Suprapubic skin (tissue), 4 donors: ENCODE data around the gene SLC7A7. TPM values are rescaled to one million over a fixed set of nuclear protein-coding genes. Genes with fewer than 3 reads are reported as not detected.

ENCODE experiments used
- DNase-seq, 2 donors: peaks; one replicate each; pipeline ENCODE4 v3.0.0-alpha.2; 2019; ENCODE audit warnings: low spot score in 2 of 2
- H3K27ac ChIP-seq: fragments of 200-600 bp; sonication (generic); one replicate; pipeline ENCODE4 v1.5.1; 2019
- H3K27me3 ChIP-seq: fragments of 200-600 bp; sonication (generic); one replicate; pipeline ENCODE4 v1.5.1; 2019
- H3K36me3 ChIP-seq: fragments of 200-600 bp; sonication (generic); one replicate; pipeline ENCODE4 v1.5.1; 2019
- H3K4me1 ChIP-seq: fragments of 200-600 bp; sonication (generic); one replicate; pipeline ENCODE4 v1.5.1; 2019
- H3K4me3 ChIP-seq: fragments of 200-600 bp; sonication (generic); one replicate; pipeline ENCODE4 v1.5.1; 2019; ENCODE audit warnings: mild to moderate bottlenecking
- H3K9me3 ChIP-seq: fragments of 200-600 bp; sonication (generic); one replicate; pipeline ENCODE4 v1.5.1; 2019
- EP300 ChIP-seq: sonication (generic); formaldehyde crosslinking; IDR thresholded peaks from one replicate; pipeline ENCODE4 v1.6.1; 2017; ENCODE audit warnings: antibody characterized with exemption
- POLR2A ChIP-seq, 2 donors: fragments of 450-650 bp; IDR thresholded peaks; one replicate each; pipeline ENCODE4 v1.6.1; 2017; ENCODE audit warnings: antibody characterized with exemption in 2 of 2, mild to moderate bottlenecking in 2 of 2, moderate library complexity in 2 of 2
- POLR2AphosphoS5 ChIP-seq, 3 donors: sonication (generic); formaldehyde crosslinking; IDR thresholded peaks; one replicate each; pipeline ENCODE4 v1.6.1; 2017; ENCODE audit warnings: antibody characterized with exemption in 3 of 3
- WGBS: methylation state at CpG from one replicate; pipeline ENCODE4 v1.1.5; 2018; 5-methylcytosine and 5-hydroxymethylcytosine counted together
- total RNA-seq, 4 donors: library from RNA; depleted of rRNA; stranded (reverse); fragments of >200 nt; gene quantifications; one replicate each; pipeline ENCODE4 v1.1.0, GENCODE V29; 2016
- TF ChIP-seq, protein P1 (sequence below), 2 donors: fragments of 200-600 bp in 1 of 2; fragments of 450-650 bp in 1 of 2; sonication (generic) in 1 of 2; IDR thresholded peaks; one replicate each; pipeline ENCODE4 v1.5.1; 2016 to 2019; ENCODE audit warnings: antibody characterized with exemption in 2 of 2, mild to moderate bottlenecking in 1 of 2, moderate library complexity in 1 of 2

SLC7A7 gene
- total RNA-seq, 4 donors from 2014 or later, result 1.8 to 3.8 (median 2.9) TPM

DNA sequence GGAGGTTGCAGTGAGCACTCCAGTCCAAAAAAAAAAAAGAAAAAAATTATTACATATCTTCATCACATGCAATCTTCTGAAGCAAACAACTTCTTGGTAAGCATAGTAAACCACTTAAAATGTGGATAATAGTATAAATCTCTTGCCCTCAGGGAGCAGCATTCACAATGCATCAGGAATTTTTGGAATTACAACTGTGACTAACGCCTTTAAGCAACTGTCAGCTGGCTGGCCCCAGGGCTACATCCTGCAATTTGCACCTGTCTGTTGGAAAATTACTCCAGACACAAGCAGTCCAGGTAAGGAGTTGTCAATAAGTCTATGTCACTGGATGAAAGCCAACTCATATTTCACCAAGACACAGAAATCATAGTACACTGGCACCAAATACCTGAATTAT, 5.5 kb upstream of the SLC7A7 start:
- Histone ChIP-seq H3K9me3 (no peaks in the 10 kb centered on the region), H3K27me3 (no peaks in the 10 kb centered on the region), H3K27ac (no peak overlapping the region), H3K4me3 (no peak overlapping the region), H3K36me3 (no peaks in the 10 kb centered on the region), H3K4me1 (peaks cover 35% of the 10 kb centered on the region)
- DNase-seq, result no peak
- no peak for TF ChIP-seq POLR2AphosphoS5 (IDR thresholded peaks at IDR 0.05)
- TF ChIP-seq POLR2A (IDR thresholded peaks at IDR 0.05), result no peak
- no peak for TF ChIP-seq EP300
- TF ChIP-seq, protein P1, sequence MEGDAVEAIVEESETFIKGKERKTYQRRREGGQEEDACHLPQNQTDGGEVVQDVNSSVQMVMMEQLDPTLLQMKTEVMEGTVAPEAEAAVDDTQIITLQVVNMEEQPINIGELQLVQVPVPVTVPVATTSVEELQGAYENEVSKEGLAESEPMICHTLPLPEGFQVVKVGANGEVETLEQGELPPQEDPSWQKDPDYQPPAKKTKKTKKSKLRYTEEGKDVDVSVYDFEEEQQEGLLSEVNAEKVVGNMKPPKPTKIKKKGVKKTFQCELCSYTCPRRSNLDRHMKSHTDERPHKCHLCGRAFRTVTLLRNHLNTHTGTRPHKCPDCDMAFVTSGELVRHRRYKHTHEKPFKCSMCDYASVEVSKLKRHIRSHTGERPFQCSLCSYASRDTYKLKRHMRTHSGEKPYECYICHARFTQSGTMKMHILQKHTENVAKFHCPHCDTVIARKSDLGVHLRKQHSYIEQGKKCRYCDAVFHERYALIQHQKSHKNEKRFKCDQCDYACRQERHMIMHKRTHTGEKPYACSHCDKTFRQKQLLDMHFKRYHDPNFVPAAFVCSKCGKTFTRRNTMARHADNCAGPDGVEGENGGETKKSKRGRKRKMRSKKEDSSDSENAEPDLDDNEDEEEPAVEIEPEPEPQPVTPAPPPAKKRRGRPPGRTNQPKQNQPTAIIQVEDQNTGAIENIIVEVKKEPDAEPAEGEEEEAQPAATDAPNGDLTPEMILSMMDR (IDR thresholded peaks at IDR 0.05), result no peak
- 71% methylated on average over 1 of the region's 1 CpG for WGBS

DNA sequence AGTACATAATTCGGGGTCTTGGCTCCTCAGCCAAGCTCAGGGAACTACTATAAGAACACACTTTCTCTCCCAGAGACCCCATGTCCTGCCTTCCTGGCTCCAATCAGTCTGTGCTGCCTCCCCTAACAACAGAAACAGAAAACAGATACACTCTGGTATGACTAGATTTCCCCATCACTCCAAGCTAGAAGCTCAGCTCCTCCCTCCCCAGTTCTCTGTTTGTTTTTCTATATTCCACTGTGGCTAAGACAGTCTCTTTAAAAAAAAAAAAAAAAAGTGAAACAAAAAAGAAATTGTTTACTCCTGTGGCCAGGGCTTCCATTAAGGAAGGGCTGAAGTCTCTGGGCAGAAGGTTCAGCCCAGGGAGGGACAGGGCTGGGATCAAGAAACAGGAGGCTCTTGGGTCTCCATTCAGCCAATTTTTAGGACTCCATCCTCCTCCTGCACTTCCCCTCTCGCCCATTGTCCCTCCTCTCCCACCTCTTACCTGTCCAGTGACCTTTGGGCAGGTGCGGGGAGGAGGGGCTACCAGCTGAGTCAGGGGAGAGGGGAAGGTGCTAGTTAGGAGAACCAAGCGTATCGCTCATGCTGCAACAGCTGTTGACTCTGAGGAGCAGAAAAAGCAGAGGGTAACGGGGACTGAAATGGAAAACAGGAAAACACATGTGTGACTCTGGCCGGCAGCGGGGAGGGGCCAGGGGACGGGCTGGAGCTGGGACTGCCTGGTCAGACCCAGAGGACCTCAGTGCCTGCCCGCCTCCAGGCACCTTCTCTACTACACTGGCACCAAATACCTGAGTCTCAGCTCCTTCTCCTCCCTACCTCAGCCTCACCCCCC, 4.1 kb upstream of the SLC7A7 start:
- TF ChIP-seq, protein P1 (IDR thresholded peaks at IDR 0.05), result no peak
- TF ChIP-seq POLR2A (IDR thresholded peaks at IDR 0.05) (no peak), POLR2AphosphoS5 (IDR thresholded peaks at IDR 0.05) (no peak), EP300 (no peak)
- Histone ChIP-seq H3K4me3 (peak overlapping the region; percentile 40), H3K27me3 (no peaks in the 10 kb centered on the region), H3K36me3 (no peaks in the 10 kb centered on the region), H3K9me3 (no peaks in the 10 kb centered on the region), H3K27ac (peak overlapping the region; percentile 78), H3K4me1 (peaks cover 37% of the 10 kb centered on the region)
- WGBS, result 34% methylated on average over 10 of the region's 10 CpGs
- DNase-seq, result no peak

- Histone ChIP-seq H3K4me3 (no peak overlapping the region), H3K27ac (no peak overlapping the region), H3K27me3 (no peaks in the 10 kb centered on the region), H3K36me3 (no peaks in the 10 kb centered on the region), H3K4me1 (peaks cover 18% of the 10 kb centered on the region), H3K9me3 (no peaks in the 10 kb centered on the region)
- TF ChIP-seq POLR2A (IDR thresholded peaks at IDR 0.05) (no peak), EP300 (no peak), POLR2AphosphoS5 (IDR thresholded peaks at IDR 0.05) (no peak)
- TF ChIP-seq, protein P1 (IDR thresholded peaks at IDR 0.05), result no peak
- DNase-seq, result no peak
- 86% methylated on average over 7 of the region's 7 CpGs for WGBS
These were observed 862 bp downstream of the SLC7A7 start for GRCh38 chr14:22814373-22814772.

DNA sequence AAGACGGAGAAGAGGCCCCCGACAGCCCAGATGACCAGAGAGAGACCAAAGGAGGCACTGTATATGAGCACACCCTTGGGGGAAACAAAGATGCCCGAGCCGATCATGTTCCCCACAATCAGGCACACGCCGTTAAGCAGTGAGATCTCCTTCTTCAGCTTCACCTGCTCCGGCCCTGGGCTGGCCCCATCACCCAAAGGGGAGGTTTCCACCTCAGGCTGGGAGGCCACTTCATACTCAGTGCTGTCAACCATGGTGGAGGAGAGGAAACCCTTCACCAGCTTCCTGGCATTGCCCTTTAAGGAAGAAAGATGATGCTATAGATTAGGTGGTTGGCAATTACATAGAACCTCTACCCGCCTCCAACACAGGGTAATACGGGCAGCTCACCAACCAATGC, 2.1 kb downstream of the SLC7A7 start:
- H3K9me3 ChIP-seq, result no peaks in the 10 kb centered on the region
- no peaks in the 10 kb centered on the region for H3K36me3 ChIP-seq
- WGBS, result 76% methylated on average over 9 of the region's 9 CpGs
- no peak for TF ChIP-seq POLR2A (IDR thresholded peaks at IDR 0.05)
- TF ChIP-seq POLR2AphosphoS5 (IDR thresholded peaks at IDR 0.05), result no peak
- no peak for TF ChIP-seq EP300
- H3K4me1 ChIP-seq, result peaks cover 13% of the 10 kb centered on the region
- DNase-seq, result no peak
- H3K27me3 ChIP-seq, result no peaks in the 10 kb centered on the region
- no peak overlapping the region for H3K4me3 ChIP-seq
- H3K27ac ChIP-seq, result no peak overlapping the region

DNA sequence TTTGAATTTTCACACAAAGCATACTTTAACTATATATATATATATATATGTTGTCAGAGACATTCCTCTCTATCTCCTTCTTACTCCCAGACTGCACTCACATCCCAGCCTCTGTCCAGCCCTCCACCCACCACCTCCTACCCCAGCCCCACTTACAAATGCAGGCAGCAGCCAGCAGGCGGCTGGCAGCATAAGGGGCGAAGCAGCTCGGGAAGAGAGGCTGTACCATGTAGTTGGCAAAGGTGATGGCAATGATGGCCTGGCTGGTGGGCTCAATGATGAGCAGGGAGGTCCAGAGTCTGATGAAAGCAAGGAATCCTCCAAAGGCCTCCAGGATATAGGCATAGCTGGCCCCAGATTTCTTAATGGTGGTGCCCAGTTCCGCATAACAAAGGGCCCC, 2.5 kb downstream of the SLC7A7 start:
- Histone ChIP-seq H3K4me1 (peaks cover 9% of the 10 kb centered on the region), H3K36me3 (no peaks in the 10 kb centered on the region), H3K27ac (no peak overlapping the region), H3K4me3 (no peak overlapping the region), H3K9me3 (no peaks in the 10 kb centered on the region), H3K27me3 (no peaks in the 10 kb centered on the region)
- DNase-seq, result no peak
- TF ChIP-seq POLR2AphosphoS5 (IDR thresholded peaks at IDR 0.05) (no peak), POLR2A (IDR thresholded peaks at IDR 0.05) (no peak), EP300 (no peak)
- TF ChIP-seq, protein P1 (IDR thresholded peaks at IDR 0.05), result no peak
- WGBS, result 93% methylated on average over 4 of the region's 4 CpGs
